Muscle layer of duodenum (tissue), 2 donors: ENCODE data around the gene SPO11.
"Not testable (repeated sequence)": the region's sequence is repeated elsewhere in the genome, so short reads cannot be mapped to it uniquely, and the experiment has no call there.

Source experiments
- H3K27ac ChIP-seq: one replicate; pipeline ENCODE4 v1.7.0; 2013; ENCODE audit warnings: mild to moderate bottlenecking, low read length
- H3K27me3 ChIP-seq: one replicate; pipeline ENCODE4 v1.7.0; 2013; ENCODE audit warnings: low read depth, mild to moderate bottlenecking, control low read depth, low read length
- H3K36me3 ChIP-seq, 2 donors: one replicate each; pipeline ENCODE4 v1.7.0; 2013; ENCODE audit warnings: low read length in 2 of 2, control low read depth in 1 of 2, mild to moderate bottlenecking in 1 of 2; ENCODE audit not compliant: insufficient read depth in 2 of 2, control insufficient read depth in 1 of 2
- H3K4me1 ChIP-seq, 2 donors: one replicate each; pipeline ENCODE4 v1.7.0; 2013; ENCODE audit warnings: low read length in 2 of 2, mild to moderate bottlenecking in 2 of 2, control low read depth in 1 of 2, moderate library complexity in 1 of 2; ENCODE audit not compliant: insufficient read depth in 2 of 2, control insufficient read depth in 1 of 2
- H3K4me3 ChIP-seq, 2 donors: one replicate each; pipeline ENCODE4 v1.7.0; 2013; ENCODE audit warnings: low read length in 2 of 2, low read depth in 1 of 2, mild to moderate bottlenecking in 1 of 2
- H3K9me3 ChIP-seq, 2 donors: one replicate each; pipeline ENCODE4 v1.7.0; 2013; ENCODE audit warnings: low read length in 2 of 2, control low read depth in 1 of 2, mild to moderate bottlenecking in 1 of 2; ENCODE audit not compliant: control insufficient read depth in 1 of 2
- donor health status: healthy.

Gene SPO11

DNA sequence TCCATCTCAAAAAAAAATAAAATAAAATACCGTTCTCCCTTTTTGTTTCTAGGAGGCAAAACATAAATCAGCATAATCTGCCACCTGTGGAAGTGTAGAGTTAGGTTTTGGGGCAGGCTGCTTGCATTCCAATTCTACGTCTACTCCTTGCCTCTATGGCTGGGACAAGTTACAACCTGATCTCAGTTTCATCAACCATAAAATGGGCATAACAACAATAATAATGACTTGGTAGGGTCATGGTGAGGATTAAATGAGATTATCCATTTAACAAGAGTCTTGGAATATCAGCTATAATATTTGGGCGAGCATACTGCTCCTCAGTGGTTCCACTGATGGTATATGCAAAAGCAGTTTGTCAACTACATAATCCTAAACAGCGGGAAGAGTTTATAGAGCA, 17.8 kb downstream of the SPO11 start:
- H3K27ac ChIP-seq, result no peak overlapping the region
- peaks cover 0 to under 1% of the 10 kb centered on the region in 2 donors for H3K36me3 ChIP-seq
- no peaks in the 10 kb centered on the region for H3K9me3 ChIP-seq
- peaks cover 3 to 9% of the 10 kb centered on the region in 2 donors for H3K4me1 ChIP-seq
- no peaks in the 10 kb centered on the region for H3K27me3 ChIP-seq
- H3K4me3 ChIP-seq, result no peak overlapping the region

- H3K27ac ChIP-seq, H3K36me3 ChIP-seq, H3K4me3 ChIP-seq, H3K27me3 ChIP-seq, H3K9me3 ChIP-seq: not testable (repeated sequence)
- H3K4me1 ChIP-seq, result peaks cover 3 to 18% of the 10 kb centered on the region in 2 donors
These were observed 18.8 kb downstream of the SPO11 start for GRCh38 chr20:57348200-57348921.

DNA sequence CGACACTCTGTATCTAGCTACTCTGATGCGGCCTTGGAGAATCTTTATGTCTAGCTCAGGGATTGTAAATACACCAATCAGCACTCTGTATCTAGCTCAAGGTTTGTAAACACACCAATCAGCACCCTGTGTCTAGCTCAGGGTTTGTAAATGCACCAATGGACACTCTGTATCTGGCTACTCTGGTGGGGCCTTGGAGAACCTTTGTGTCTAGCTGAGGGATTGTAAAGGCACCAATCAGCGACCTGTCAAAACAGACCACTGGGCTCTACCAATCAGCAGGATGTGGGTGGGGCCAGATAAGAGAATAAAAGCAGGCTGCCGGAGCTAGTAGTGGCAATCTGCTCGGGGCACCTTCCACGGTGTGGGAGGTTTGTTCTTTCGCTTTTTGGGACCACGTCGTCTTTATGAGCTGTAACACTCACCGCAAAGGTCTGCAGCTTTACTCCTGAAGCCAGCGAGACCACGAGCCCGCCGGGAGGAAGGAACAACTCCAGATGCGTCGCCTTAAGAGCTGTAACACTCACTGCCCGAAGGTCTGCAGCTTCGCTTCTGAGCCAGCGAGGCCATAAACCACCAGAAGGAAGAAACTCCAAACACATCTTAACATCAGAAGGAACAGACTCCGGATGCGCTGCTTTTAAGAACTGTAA, 19.4 kb downstream of the SPO11 start:
- Histone ChIP-seq H3K4me1 (peaks cover 3 to 18% of the 10 kb centered on the region in 2 donors), H3K36me3 (peaks cover 12 to 17% of the 10 kb centered on the region in 2 donors)
- not testable (repeated sequence) for H3K4me3 ChIP-seq, H3K27ac ChIP-seq, H3K27me3 ChIP-seq, H3K9me3 ChIP-seq

DNA sequence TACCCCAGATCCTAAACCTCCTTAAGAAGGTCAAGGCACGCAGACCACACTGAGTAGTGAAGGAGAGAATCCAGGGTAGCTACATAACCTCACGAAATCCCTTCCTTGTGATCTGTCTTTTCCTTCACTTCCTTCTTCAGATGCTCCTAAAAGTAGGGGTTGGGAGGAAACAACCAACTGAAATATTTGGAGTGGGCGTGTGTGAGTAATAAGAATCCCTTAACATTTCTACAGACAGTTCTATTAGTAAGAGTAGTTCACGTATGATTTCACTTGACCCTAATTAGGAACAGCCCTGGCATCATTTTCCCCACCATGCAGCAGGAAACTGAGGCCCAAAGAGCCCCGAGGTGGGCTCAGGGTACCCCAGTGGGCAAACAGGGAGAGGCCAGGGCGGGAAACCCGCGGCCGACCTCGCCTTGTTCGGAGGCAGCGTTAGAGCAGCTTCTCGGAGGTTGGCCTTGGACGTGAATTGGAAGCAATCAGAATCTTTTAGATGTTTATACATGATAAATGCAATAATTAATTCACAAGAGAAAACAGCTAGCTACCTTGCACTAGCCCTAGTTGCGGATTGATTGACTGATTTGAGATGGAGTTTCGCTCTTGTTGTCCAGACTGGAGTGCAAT, 20.6 kb downstream of the SPO11 start:
- H3K27me3 ChIP-seq, result no peaks in the 10 kb centered on the region
- H3K4me1 ChIP-seq, result peaks cover 3 to 18% of the 10 kb centered on the region in 2 donors
- no peak overlapping the region for H3K27ac ChIP-seq
- H3K9me3 ChIP-seq, result no peaks in the 10 kb centered on the region
- H3K4me3 ChIP-seq, result no peak overlapping the region
- peaks cover 22 to 27% of the 10 kb centered on the region in 2 donors for H3K36me3 ChIP-seq

GRCh38 chr20:57350726-57351041, 21.1 kb downstream of the SPO11 start:
- not testable (repeated sequence) for H3K27me3 ChIP-seq, H3K27ac ChIP-seq, H3K9me3 ChIP-seq
- Histone ChIP-seq H3K4me1 (peaks cover 3 to 18% of the 10 kb centered on the region in 2 donors), H3K36me3 (peaks cover 25 to 32% of the 10 kb centered on the region in 2 donors), H3K4me3 (peak overlapping the region; percentile 89 to 93)

- Histone ChIP-seq H3K36me3 (peaks cover 27 to 34% of the 10 kb centered on the region in 2 donors), H3K9me3 (no peaks in the 10 kb centered on the region), H3K4me1 (peaks cover 3 to 18% of the 10 kb centered on the region in 2 donors), H3K4me3 (peak within 1 kb of the TSS; percentile 89 to 93), H3K27me3 (no peaks in the 10 kb centered on the region), H3K27ac (peak within 1 kb of the TSS; percentile 75)
These were observed 21.6 kb downstream of the SPO11 start, which contains the start of gene RAE1 for GRCh38 chr20:57351042-57351783. Gene RAE1 (plus strand): TSS chr20:57351255. CDS start chr20:57354039, 2,784 bp downstream.

DNA sequence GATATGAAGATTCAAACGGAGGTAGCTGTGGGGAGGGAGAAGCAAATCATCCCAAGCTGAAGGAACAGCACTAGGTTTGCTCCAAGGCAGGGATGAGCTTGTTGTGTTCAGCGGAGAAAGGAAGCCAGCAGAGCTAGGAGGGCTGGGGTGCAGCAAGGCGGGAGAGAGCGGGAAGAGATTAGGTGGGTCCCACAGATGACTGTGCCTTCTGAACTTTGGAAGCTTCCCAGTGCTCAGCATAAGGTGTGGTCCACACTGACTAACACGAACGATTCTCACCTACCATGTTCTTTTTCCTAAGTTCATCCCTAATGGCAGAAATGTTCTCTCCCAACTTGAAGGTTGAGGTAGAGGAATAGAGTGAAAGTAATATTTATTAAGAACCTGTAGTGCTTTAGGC, 22.7 kb downstream of the SPO11 start:
- H3K27ac ChIP-seq, result no peak overlapping the region
- no peaks in the 10 kb centered on the region for H3K9me3 ChIP-seq
- H3K27me3 ChIP-seq, result no peaks in the 10 kb centered on the region
- peaks cover 27 to 34% of the 10 kb centered on the region in 2 donors for H3K36me3 ChIP-seq
- peaks cover 3 to 18% of the 10 kb centered on the region in 2 donors for H3K4me1 ChIP-seq
- peak overlapping the region; percentile 89 to 93 for H3K4me3 ChIP-seq

DNA sequence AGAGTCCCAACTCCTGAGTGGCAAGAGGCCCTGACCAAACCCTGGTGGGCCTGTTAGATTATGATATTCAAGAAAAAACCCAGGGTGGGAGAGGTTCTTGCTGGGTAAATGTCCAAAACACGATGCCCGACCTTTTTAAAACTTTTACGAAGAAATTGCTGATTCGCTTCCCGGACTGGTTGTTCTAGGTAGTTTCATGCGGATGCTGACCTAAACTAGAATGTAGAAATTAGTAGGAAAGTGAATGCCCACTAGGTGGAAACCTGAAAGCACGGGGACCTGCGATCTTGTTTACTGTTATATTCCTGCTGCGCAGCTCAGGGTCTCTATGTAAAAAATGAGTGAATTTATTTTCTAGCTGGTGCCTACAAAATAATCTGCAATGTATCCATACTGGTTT, 23.7 kb downstream of the SPO11 start:
- peaks cover 27 to 34% of the 10 kb centered on the region in 2 donors for H3K36me3 ChIP-seq

GRCh38 chr20:57361517-57361916, 31.9 kb downstream of the SPO11 start:
- H3K4me1 ChIP-seq, result no peaks in the 10 kb centered on the region
- no peaks in the 10 kb centered on the region for H3K27me3 ChIP-seq
- no peak overlapping the region for H3K27ac ChIP-seq
- no peak overlapping the region for H3K4me3 ChIP-seq
- peaks cover 30 to 42% of the 10 kb centered on the region in 2 donors for H3K36me3 ChIP-seq
- no peaks in the 10 kb centered on the region for H3K9me3 ChIP-seq

More for the DNA sequence above, 23.7 kb downstream of the SPO11 start:
- H3K4me1 ChIP-seq, result peaks cover 3 to 18% of the 10 kb centered on the region in 2 donors
- no peak overlapping the region for H3K27ac ChIP-seq
- H3K9me3 ChIP-seq, result no peaks in the 10 kb centered on the region
- H3K27me3 ChIP-seq, result no peaks in the 10 kb centered on the region
- no peak overlapping the region for H3K4me3 ChIP-seq

DNA sequence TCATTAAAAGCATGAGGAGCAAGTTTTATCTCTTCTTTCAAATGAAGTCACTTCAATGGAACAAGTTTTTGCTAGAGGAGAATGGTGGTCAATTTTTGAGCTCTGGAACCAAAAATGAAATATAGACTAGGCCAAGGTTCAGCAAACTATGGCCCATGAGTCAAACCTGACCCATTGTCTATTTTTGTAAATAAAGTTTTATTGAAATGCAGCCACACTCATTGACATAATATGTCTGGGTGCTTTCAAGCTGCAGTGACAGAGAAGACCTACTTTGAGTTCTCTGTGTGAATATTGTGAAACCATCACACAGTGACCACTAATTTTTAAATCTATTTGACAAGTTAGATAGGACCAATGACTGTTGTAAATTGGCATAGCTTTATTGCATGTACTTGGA, 34.8 kb downstream of the SPO11 start:
- peaks cover 52 to 69% of the 10 kb centered on the region in 2 donors for H3K36me3 ChIP-seq

DNA sequence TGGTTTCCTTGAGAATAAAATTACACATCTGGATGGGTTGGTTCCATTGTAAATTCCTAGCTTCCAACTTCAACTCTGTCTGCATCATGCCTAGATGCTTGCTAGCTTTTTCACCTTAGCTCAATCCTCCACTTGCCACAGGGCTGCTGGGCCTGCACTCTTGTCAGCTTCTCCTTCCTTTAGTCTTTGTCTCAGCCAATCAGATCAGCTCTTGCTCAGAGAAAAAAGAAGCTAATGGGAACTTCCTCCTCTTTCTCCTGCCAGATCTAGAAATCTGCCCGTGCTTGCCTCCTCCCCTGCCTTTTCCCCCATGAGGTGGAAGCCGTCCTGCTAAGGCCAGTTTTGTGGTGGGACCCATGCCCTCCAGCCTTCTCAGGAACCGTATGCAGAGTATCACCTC, 40.0 kb downstream of the SPO11 start:
- peaks cover 80 to 91% of the 10 kb centered on the region in 2 donors for H3K36me3 ChIP-seq
- H3K4me1 ChIP-seq, result no peaks in the 10 kb centered on the region
- H3K27ac ChIP-seq, result no peak overlapping the region
- H3K27me3 ChIP-seq, result no peaks in the 10 kb centered on the region
- no peak overlapping the region for H3K4me3 ChIP-seq
- no peaks in the 10 kb centered on the region for H3K9me3 ChIP-seq

More for the DNA sequence above, 34.8 kb downstream of the SPO11 start:
- H3K27ac ChIP-seq, result no peak overlapping the region
- H3K27me3 ChIP-seq, result no peaks in the 10 kb centered on the region
- H3K4me3 ChIP-seq, result no peak overlapping the region
- H3K9me3 ChIP-seq, result no peaks in the 10 kb centered on the region
- H3K4me1 ChIP-seq, result no peaks in the 10 kb centered on the region
